Activated naive CD4-positive, alpha-beta T cell treated with anti-CD3 and anti-CD28 coated beads for 36 hours (primary cell): ENCODE measurements around the gene PPP1R3F. TPM values are rescaled to one million over a fixed set of nuclear protein-coding genes. Genes with fewer than 3 reads are reported as not detected.

ENCODE experiments used
- CTCF ChIA-PET: fragments of 350-600 bp; sonication (Branson Sonifier 250); formaldehyde crosslinking; loops from one replicate; lab custom pipeline; 2021; ENCODE audit warnings: antibody characterized with exemption; lab: Charles Lee
- DNase-seq: peaks from one replicate; pipeline ENCODE4 v3.0.0-alpha.2; 2020
- H3K27ac Mint-ChIP-seq: one replicate; pipeline ENCODE4 v1.8.0; 2021; ENCODE audit warnings: mild to moderate bottlenecking, mixed read lengths
- H3K27me3 Mint-ChIP-seq: one replicate; pipeline ENCODE4 v1.8.0; 2021; ENCODE audit warnings: low read depth, mixed read lengths
- H3K36me3 Mint-ChIP-seq: one replicate; pipeline ENCODE4 v1.8.0; 2021; ENCODE audit warnings: low read depth, mixed read lengths
- H3K4me1 Mint-ChIP-seq: one replicate; pipeline ENCODE4 v1.8.0; 2021; ENCODE audit warnings: low read depth, mixed read lengths
- H3K4me3 Mint-ChIP-seq: one replicate; pipeline ENCODE4 v1.8.0; 2021; ENCODE audit warnings: mild to moderate bottlenecking, moderate library complexity, mixed read lengths
- H3K9me3 Mint-ChIP-seq: one replicate; pipeline ENCODE4 v1.8.0; 2021; ENCODE audit warnings: mixed read lengths
- intact Hi-C: fragments of 100-400 bp; cut with micrococcal nuclease; formaldehyde crosslinking; loops from one replicate; pipeline ENCODE4 v1.15.1; 2023
- total RNA-seq, 2 experiments: library from RNA; stranded (reverse); gene quantifications; one replicate each; pipeline ENCODE4 v1.2.3, GENCODE V29; 2021

The PPP1R3F gene
- total RNA-seq, 2 experiments from 2014 or later, result 2.4 to 3.4 TPM

- Mint-ChIP-seq H3K9me3 (no peaks in the 10 kb centered on the region), H3K36me3 (peaks cover 6% of the 10 kb centered on the region), H3K4me1 (peaks cover 45% of the 10 kb centered on the region), H3K4me3 (no peak overlapping the region), H3K27ac (no peak overlapping the region), H3K27me3 (no peaks in the 10 kb centered on the region)
- no peak for DNase-seq
- CTCF ChIA-PET, result interaction anchor here (0.6 to 0.9 kb wide), 2 partner anchors 74 to 521 kb away, joined by 3 read pairs; no protein-coding TSS in a partner anchor
- intact Hi-C loops, result loop anchor here (10.0 kb wide), 1 partner anchor 332 kb away; no protein-coding TSS in a partner anchor
Measured at GRCh38 chrX:49266523-49267445, 2.8 kb upstream of the PPP1R3F start.

- H3K27me3 Mint-ChIP-seq, result no peaks in the 10 kb centered on the region
- H3K9me3 Mint-ChIP-seq, result no peaks in the 10 kb centered on the region
- peak overlapping the region; percentile 98 for H3K27ac Mint-ChIP-seq
- H3K4me1 Mint-ChIP-seq, result peaks cover 48% of the 10 kb centered on the region
- CTCF ChIA-PET, result interaction anchor here (1.1 kb wide), 1 partner anchor 76 kb away, joined by 3 read pairs; no protein-coding TSS in a partner anchor
- peak overlapping the region; percentile 85 for H3K4me3 Mint-ChIP-seq
- peaks cover 6% of the 10 kb centered on the region for H3K36me3 Mint-ChIP-seq
- DNase-seq, result no peak
- intact Hi-C loops, result loop anchor here (1.0 to 10.0 kb wide), 8 partner anchors 9 to 334 kb away; partner anchors contain the start of genes SYP and TFE3
Measured at GRCh38 chrX:49268702-49269009, 937 bp upstream of the PPP1R3F start.

GRCh38 chrX:49269010-49269766, 405 bp upstream of the PPP1R3F start:
- intact Hi-C loops, result loop anchor here (1.0 to 10.0 kb wide), 8 partner anchors 8 to 334 kb away; partner anchors contain the start of genes SYP and TFE3
- peaks cover 6% of the 10 kb centered on the region for H3K36me3 Mint-ChIP-seq
- H3K27me3 Mint-ChIP-seq, result no peaks in the 10 kb centered on the region
- peaks cover 48% of the 10 kb centered on the region for H3K4me1 Mint-ChIP-seq
- H3K4me3 Mint-ChIP-seq, result peak overlapping the region; percentile 85
- H3K27ac Mint-ChIP-seq, result peak overlapping the region; percentile 98
- CTCF ChIA-PET, result interaction anchor here (0.6 to 1.1 kb wide), 2 partner anchors 77 to 95 kb away, joined by 3 read pairs; no protein-coding TSS in a partner anchor
- DNase-seq, result peak; percentile 97
- no peaks in the 10 kb centered on the region for H3K9me3 Mint-ChIP-seq

- Mint-ChIP-seq H3K4me3 (peak overlapping the region; percentile 72), H3K36me3 (peaks cover 6% of the 10 kb centered on the region), H3K4me1 (peaks cover 50% of the 10 kb centered on the region), H3K27ac (peak overlapping the region; percentile 86), H3K9me3 (no peaks in the 10 kb centered on the region), H3K27me3 (no peaks in the 10 kb centered on the region)
- DNase-seq, result no peak
- CTCF ChIA-PET, result no interaction called here
- intact Hi-C loops, result loop anchor here (10.0 kb wide), 1 partner anchor 654 kb away; the partner anchor contains the start of gene CLCN5
Measured at GRCh38 chrX:49270249-49270921, 792 bp downstream of the PPP1R3F start.

- peaks cover 59% of the 10 kb centered on the region for H3K4me1 Mint-ChIP-seq
- CTCF ChIA-PET, result no interaction called here
- H3K9me3 Mint-ChIP-seq, result no peaks in the 10 kb centered on the region
- DNase-seq, result peak; percentile 59
- peak overlapping the region; percentile 72 for H3K4me3 Mint-ChIP-seq
- no peaks in the 10 kb centered on the region for H3K27me3 Mint-ChIP-seq
- peaks cover 6% of the 10 kb centered on the region for H3K36me3 Mint-ChIP-seq
- intact Hi-C loops, result loop anchor here (10.0 kb wide), 1 partner anchor 653 kb away; the partner anchor contains the start of gene CLCN5
- H3K27ac Mint-ChIP-seq, result peak overlapping the region; percentile 86
Measured at GRCh38 chrX:49271341-49271740, 1.7 kb downstream of the PPP1R3F start.

- H3K27ac Mint-ChIP-seq, result peak overlapping the region; percentile 86
- no peaks in the 10 kb centered on the region for H3K27me3 Mint-ChIP-seq
- intact Hi-C loops, result loop anchor here (10.0 kb wide), 1 partner anchor 652 kb away; the partner anchor contains the start of gene CLCN5
- CTCF ChIA-PET, result interaction anchor here (0.6 kb wide), 2 partner anchors 123 to 837 kb away, joined by 3 to 4 read pairs; no protein-coding TSS in a partner anchor
- H3K36me3 Mint-ChIP-seq, result peaks cover 8% of the 10 kb centered on the region
- peaks cover 70% of the 10 kb centered on the region for H3K4me1 Mint-ChIP-seq
- peak; percentile 58 for DNase-seq
- no peaks in the 10 kb centered on the region for H3K9me3 Mint-ChIP-seq
- peak overlapping the region; percentile 67 for H3K4me3 Mint-ChIP-seq
Measured at GRCh38 chrX:49272421-49272820, 2.8 kb downstream of the PPP1R3F start.

- CTCF ChIA-PET, result no interaction called here
- intact Hi-C loops, result loop anchor here (10.0 kb wide), 1 partner anchor 652 kb away; the partner anchor contains the start of gene CLCN5
- Mint-ChIP-seq H3K27me3 (no peaks in the 10 kb centered on the region), H3K4me1 (peaks cover 72% of the 10 kb centered on the region), H3K36me3 (peaks cover 8% of the 10 kb centered on the region), H3K27ac (peak overlapping the region; percentile 86), H3K4me3 (peak overlapping the region; percentile 67), H3K9me3 (no peaks in the 10 kb centered on the region)
- peak; percentile 47 for DNase-seq
Measured at GRCh38 chrX:49273181-49273727, 3.7 kb downstream of the PPP1R3F start.

- peaks cover 4% of the 10 kb centered on the region for H3K36me3 Mint-ChIP-seq
- H3K4me3 Mint-ChIP-seq, result no peak overlapping the region
- H3K9me3 Mint-ChIP-seq, result no peaks in the 10 kb centered on the region
- CTCF ChIA-PET, result interaction anchor here (0.5 kb wide), 1 partner anchor 33 kb away, joined by 3 read pairs; no protein-coding TSS in a partner anchor
- no peaks in the 10 kb centered on the region for H3K27me3 Mint-ChIP-seq
- DNase-seq, result no peak
- peaks cover 90% of the 10 kb centered on the region for H3K4me1 Mint-ChIP-seq
- intact Hi-C loops, result loop anchor here (2.0 to 10.0 kb wide), 2 partner anchors 45 to 649 kb away; partner anchors contain the start of gene CLCN5
- H3K27ac Mint-ChIP-seq, result peak overlapping the region; percentile 94
Measured at GRCh38 chrX:49276207-49276606, 6.6 kb downstream of the PPP1R3F start.

GRCh38 chrX:49276671-49277534, 7.3 kb downstream of the PPP1R3F start:
- H3K27ac Mint-ChIP-seq, result peak overlapping the region; percentile 94
- peaks cover 2% of the 10 kb centered on the region for H3K36me3 Mint-ChIP-seq
- no peak overlapping the region for H3K4me3 Mint-ChIP-seq
- peaks cover 86% of the 10 kb centered on the region for H3K4me1 Mint-ChIP-seq
- intact Hi-C loops, result loop anchor here (1.0 to 10.0 kb wide), 3 partner anchors 8 to 648 kb away; partner anchors contain the start of genes CLCN5 and PPP1R3F
- CTCF ChIA-PET, result no interaction called here
- no peaks in the 10 kb centered on the region for H3K27me3 Mint-ChIP-seq
- no peaks in the 10 kb centered on the region for H3K9me3 Mint-ChIP-seq
- DNase-seq, result peak; percentile 64

- H3K36me3 Mint-ChIP-seq, result peaks cover 2% of the 10 kb centered on the region
- H3K9me3 Mint-ChIP-seq, result no peaks in the 10 kb centered on the region
- no peak for DNase-seq
- CTCF ChIA-PET, result no interaction called here
- no peaks in the 10 kb centered on the region for H3K27me3 Mint-ChIP-seq
- H3K4me1 Mint-ChIP-seq, result peaks cover 86% of the 10 kb centered on the region
- peak overlapping the region; percentile 94 for H3K27ac Mint-ChIP-seq
- intact Hi-C loops, result loop anchor here (1.0 to 10.0 kb wide), 3 partner anchors 8 to 647 kb away; partner anchors contain the start of genes CLCN5 and PPP1R3F
- peak overlapping the region; percentile 39 for H3K4me3 Mint-ChIP-seq
Measured at GRCh38 chrX:49277535-49277830, 7.9 kb downstream of the PPP1R3F start.
